ENCODE results near the gene NAA80.

- TF ChIP-seq POLR2A (IDR thresholded peaks at IDR 0.05) (no peak), CTCF (IDR thresholded peaks at IDR 0.05) (peak in 4 of 6 experiments; percentile 12 to 38 (median 26))
These were observed 42.0 kb downstream of the NAA80 start for GRCh38 chr3:50256978-50257890.

All from adrenal gland (tissue), 5 donors.